Lower lobe of right lung (tissue), 2 donors: ENCODE data around the gene MTHFD1L. TPM values are rescaled to one million over a fixed set of nuclear protein-coding genes. Genes with fewer than 3 reads are reported as not detected.
A peak's percentile ranks its signal among the peaks of the same experiment; 100 is the strongest.

ENCODE experiments used
- ATAC-seq, 2 donors: fragments of 200-7000 bp; cut with Tn5 transposase; one replicate each; pipeline ENCODE4 v1.9.1; 2020 to 2022; ENCODE audit warnings: mild to moderate bottlenecking in 2 of 2, moderate library complexity in 2 of 2
- DNase-seq: peaks from one replicate; pipeline ENCODE4 v3.0.0-alpha.2; 2020
- H3K27ac ChIP-seq: fragments of 200-600 bp; one replicate; pipeline ENCODE4 v1.8.0; 2022
- H3K27me3 ChIP-seq: fragments of 200-600 bp; one replicate; pipeline ENCODE4 v1.8.0; 2022; ENCODE audit warnings: low read depth
- H3K36me3 ChIP-seq: fragments of 200-600 bp; one replicate; pipeline ENCODE4 v1.8.0; 2022; ENCODE audit warnings: mild to moderate bottlenecking
- H3K4me1 ChIP-seq: fragments of 200-600 bp; one replicate; pipeline ENCODE4 v1.8.0; 2022
- H3K4me3 ChIP-seq: fragments of 200-600 bp; one replicate; pipeline ENCODE4 v1.8.0; 2022; ENCODE audit warnings: mild to moderate bottlenecking
- H3K9me3 ChIP-seq: fragments of 200-600 bp; one replicate; pipeline ENCODE4 v1.8.0; 2022
- intact Hi-C: fragments of 100-400 bp; cut with DNase I; formaldehyde crosslinking; loops from one replicate; pipeline ENCODE4 v1.11.0; 2022
- total RNA-seq: library from RNA; stranded (reverse); fragmentation: NEBNext Ultra II Directional; extraction: Animal tissue kit (Norgen Biotek cat#: 25700); gene quantifications from one replicate; pipeline ENCODE4 v1.2.1, GENCODE V29; 2021
- TF ChIP-seq, protein P1 (sequence below): fragments of 200-600 bp; IDR thresholded peaks from one replicate; pipeline ENCODE4 v1.8.0; 2022; ENCODE audit warnings: antibody characterized with exemption, mild to moderate bottlenecking
- donor health status: DM: no; HTN: yes; CAD: no; lungs with severe emphysema.

MTHFD1L gene
- total RNA-seq, 1 donor from 2014 or later, result 22.1 TPM

GRCh38 chr6:151004383-151005024 is 139.0 kb downstream of the MTHFD1L start:
- no peak for DNase-seq
- peak overlapping the region; percentile 74 for H3K27ac ChIP-seq
- TF ChIP-seq, protein P1, sequence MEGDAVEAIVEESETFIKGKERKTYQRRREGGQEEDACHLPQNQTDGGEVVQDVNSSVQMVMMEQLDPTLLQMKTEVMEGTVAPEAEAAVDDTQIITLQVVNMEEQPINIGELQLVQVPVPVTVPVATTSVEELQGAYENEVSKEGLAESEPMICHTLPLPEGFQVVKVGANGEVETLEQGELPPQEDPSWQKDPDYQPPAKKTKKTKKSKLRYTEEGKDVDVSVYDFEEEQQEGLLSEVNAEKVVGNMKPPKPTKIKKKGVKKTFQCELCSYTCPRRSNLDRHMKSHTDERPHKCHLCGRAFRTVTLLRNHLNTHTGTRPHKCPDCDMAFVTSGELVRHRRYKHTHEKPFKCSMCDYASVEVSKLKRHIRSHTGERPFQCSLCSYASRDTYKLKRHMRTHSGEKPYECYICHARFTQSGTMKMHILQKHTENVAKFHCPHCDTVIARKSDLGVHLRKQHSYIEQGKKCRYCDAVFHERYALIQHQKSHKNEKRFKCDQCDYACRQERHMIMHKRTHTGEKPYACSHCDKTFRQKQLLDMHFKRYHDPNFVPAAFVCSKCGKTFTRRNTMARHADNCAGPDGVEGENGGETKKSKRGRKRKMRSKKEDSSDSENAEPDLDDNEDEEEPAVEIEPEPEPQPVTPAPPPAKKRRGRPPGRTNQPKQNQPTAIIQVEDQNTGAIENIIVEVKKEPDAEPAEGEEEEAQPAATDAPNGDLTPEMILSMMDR, result no peak
- no peak overlapping the region for H3K4me3 ChIP-seq
- H3K27me3 ChIP-seq, result no peaks in the 10 kb centered on the region
- intact Hi-C loops, result no loop called here
- H3K4me1 ChIP-seq, result peaks cover 31% of the 10 kb centered on the region
- no peaks in the 10 kb centered on the region for H3K36me3 ChIP-seq
- no peaks in the 10 kb centered on the region for H3K9me3 ChIP-seq
- ATAC-seq, result peak; percentile 74 to 83

- TF ChIP-seq, protein P1, result no peak
- no peaks in the 10 kb centered on the region for H3K36me3 ChIP-seq
- H3K9me3 ChIP-seq, result no peaks in the 10 kb centered on the region
- intact Hi-C loops, result no loop called here
- ATAC-seq (no peak), DNase-seq (no peak)
- peaks cover 31% of the 10 kb centered on the region for H3K4me1 ChIP-seq
- H3K4me3 ChIP-seq, result no peak overlapping the region
- peak overlapping the region; percentile 74 for H3K27ac ChIP-seq
- H3K27me3 ChIP-seq, result no peaks in the 10 kb centered on the region
Measured at GRCh38 chr6:151005164-151005563, 139.7 kb downstream of the MTHFD1L start.

- Histone ChIP-seq H3K36me3 (no peaks in the 10 kb centered on the region), H3K27ac (no peak overlapping the region), H3K27me3 (no peaks in the 10 kb centered on the region), H3K4me3 (no peak overlapping the region), H3K9me3 (no peaks in the 10 kb centered on the region), H3K4me1 (peaks cover 31% of the 10 kb centered on the region)
- ATAC-seq (peak in 1 of 2 donors; percentile 40), DNase-seq (no peak)
- intact Hi-C loops, result no loop called here
- TF ChIP-seq, protein P1, result no peak
Measured at GRCh38 chr6:151005896-151006632, 140.6 kb downstream of the MTHFD1L start.

DNA sequence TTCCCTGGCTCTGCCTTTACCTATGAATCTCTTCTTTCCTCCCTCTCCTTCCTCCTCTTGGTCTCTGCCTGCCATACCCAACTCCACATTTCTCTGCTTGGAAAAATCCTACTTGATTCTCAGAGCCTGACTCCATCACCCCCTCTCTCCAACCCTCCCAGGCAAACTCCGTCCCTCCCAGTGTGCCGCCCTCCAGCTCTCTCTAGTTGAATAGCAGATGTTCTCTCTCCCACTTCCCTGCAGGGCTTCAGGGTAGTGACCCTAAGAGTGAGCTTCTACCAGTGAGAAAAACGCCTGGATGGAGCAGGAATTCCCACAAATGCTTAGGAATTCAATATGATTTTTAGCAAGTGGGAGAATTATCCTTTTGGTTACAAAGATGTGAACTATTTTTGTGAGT is 141.6 kb downstream of the MTHFD1L start:
- Histone ChIP-seq H3K36me3 (no peaks in the 10 kb centered on the region), H3K4me1 (peaks cover 31% of the 10 kb centered on the region), H3K27me3 (no peaks in the 10 kb centered on the region), H3K4me3 (no peak overlapping the region), H3K9me3 (no peaks in the 10 kb centered on the region), H3K27ac (no peak overlapping the region)
- no peak for ATAC-seq
- no peak for DNase-seq
- intact Hi-C loops, result no loop called here
- TF ChIP-seq, protein P1, result no peak

- Histone ChIP-seq H3K36me3 (no peaks in the 10 kb centered on the region), H3K4me3 (no peak overlapping the region), H3K27ac (no peak overlapping the region), H3K4me1 (peaks cover 31% of the 10 kb centered on the region), H3K9me3 (no peaks in the 10 kb centered on the region), H3K27me3 (no peaks in the 10 kb centered on the region)
- TF ChIP-seq, protein P1, result no peak
- ATAC-seq (no peak), DNase-seq (no peak)
- intact Hi-C loops, result no loop called here
Measured at GRCh38 chr6:151007922-151008321, 142.4 kb downstream of the MTHFD1L start.
